PC-9 (cell line): ENCODE data around the gene KLHDC9.
"Not testable (repeated sequence)": the region's sequence is repeated elsewhere in the genome, so short reads cannot be mapped to it uniquely, and the experiment has no call there.

Experiments used
- EZH2 ChIP-seq: fragments of 200-600 bp; sonication (generic); IDR thresholded peaks from 2 replicates; pipeline ENCODE4 v1.8.0; 2017; ENCODE audit warnings: antibody characterized with exemption, low read depth
- TF ChIP-seq, protein P1 (sequence below): fragments of 200-600 bp; sonication (generic); conservative IDR thresholded peaks from 2 replicates; pipeline ENCODE4 v1.6.1; 2017; ENCODE audit warnings: mixed run types, antibody characterized with exemption, mild to moderate bottlenecking, moderate library complexity

DNA sequence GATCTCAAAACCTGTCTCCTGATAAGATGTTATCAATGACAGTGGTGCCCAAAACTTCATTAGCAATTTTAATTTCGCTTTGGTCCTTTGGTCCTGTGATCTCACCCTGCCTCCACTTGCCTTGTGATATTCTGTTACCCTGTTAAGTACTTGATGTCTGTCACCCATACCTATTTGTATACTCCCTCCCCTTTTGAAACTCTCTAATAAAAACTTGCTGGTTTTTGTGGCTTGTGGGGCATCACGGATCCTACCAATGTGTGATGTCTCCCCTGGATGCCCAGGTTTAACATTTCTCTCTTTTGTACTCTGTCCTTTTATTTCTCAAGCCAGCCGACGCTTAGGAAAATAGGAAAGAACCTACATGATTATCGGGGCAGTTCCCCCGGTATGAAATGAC, 34.2 kb upstream of the KLHDC9 start:
- TF ChIP-seq, protein P1, sequence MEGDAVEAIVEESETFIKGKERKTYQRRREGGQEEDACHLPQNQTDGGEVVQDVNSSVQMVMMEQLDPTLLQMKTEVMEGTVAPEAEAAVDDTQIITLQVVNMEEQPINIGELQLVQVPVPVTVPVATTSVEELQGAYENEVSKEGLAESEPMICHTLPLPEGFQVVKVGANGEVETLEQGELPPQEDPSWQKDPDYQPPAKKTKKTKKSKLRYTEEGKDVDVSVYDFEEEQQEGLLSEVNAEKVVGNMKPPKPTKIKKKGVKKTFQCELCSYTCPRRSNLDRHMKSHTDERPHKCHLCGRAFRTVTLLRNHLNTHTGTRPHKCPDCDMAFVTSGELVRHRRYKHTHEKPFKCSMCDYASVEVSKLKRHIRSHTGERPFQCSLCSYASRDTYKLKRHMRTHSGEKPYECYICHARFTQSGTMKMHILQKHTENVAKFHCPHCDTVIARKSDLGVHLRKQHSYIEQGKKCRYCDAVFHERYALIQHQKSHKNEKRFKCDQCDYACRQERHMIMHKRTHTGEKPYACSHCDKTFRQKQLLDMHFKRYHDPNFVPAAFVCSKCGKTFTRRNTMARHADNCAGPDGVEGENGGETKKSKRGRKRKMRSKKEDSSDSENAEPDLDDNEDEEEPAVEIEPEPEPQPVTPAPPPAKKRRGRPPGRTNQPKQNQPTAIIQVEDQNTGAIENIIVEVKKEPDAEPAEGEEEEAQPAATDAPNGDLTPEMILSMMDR: not testable (repeated sequence)
- TF ChIP-seq EZH2: not testable (repeated sequence)
